GM19043 (cell line): Measurements from ENCODE around the gene CD36.

Experiments
- ATAC-seq: cut with Tn5 transposase; IDR thresholded peaks from one replicate; pipeline ENCODE4 v1.9.1; 2021; ENCODE audit warnings: low read depth; ENCODE audit not compliant: unreplicated experiment

Gene CD36

DNA sequence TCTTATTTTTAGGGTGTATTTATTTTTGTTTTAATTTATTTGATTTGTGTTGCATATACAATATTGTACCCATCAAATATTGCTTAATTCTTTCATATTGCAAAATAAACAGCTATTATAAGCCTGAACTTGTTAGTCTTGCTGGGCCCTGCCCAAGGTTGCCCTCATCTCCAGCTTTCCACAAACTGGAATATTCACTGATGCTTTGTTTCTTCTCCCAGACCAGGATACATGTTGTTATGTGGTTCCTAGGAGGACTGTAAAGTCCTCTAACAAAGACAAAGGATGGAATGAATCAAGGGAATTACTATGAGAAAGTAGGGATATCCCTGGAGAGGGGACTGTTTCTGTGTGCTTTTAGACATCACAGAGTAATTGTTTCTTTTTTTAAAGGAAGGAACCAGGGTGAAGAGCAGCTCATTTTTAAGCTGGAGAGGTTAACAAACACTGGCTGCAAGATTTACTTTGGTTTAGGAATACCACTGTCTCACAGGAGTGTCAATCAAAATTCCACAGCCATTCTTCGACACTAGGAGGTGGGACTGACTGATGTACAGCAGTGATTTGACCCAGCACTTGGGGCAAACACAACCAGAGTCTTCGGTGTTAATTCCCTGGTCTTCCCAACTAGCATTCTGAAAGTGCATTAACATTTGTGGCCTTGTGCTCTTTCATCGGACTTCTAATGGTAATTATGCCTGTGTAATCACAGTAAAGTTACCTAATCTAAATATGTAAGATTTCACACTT, 14.8 kb upstream of the CD36 start:
- no peak for ATAC-seq

DNA sequence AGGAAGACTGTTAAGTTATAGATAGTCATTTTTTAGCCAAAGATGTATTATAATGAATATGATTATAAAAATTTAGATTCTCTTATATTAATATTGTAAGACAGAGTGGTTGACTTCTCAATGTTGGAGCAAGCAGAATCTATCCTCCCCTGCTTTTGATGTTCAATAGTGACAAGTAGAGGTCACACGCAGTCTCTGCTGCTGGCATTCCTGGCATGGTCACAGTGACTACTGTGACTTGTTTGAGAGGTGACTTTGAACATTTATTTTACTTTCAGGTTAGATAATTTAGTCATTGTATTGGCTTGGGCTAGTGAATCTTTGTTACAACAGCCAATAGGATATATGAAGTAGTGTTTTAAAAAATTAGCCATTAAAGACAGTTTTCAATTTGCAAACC, 13.7 kb upstream of the CD36 start:
- ATAC-seq, result no peak

DNA sequence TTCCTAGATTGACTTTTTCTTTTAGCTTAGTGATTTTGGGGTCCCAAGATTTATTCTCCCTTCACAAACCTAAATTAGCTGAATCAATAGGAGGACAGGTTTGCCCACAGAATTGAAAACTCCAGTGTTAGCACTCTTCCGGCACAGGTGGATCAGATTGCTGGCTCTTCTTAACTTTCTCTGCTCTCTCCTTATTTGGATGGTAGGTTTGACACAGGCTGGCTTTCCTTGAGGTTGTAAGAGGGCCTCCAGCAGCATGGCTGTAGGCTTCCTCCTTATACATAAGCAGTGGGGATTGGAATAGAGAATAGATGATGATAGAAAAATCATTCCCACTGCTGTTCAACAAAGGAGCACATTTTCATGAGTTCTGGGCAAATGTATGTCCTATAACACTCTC, 9.4 kb upstream of the CD36 start:
- no peak for ATAC-seq

DNA sequence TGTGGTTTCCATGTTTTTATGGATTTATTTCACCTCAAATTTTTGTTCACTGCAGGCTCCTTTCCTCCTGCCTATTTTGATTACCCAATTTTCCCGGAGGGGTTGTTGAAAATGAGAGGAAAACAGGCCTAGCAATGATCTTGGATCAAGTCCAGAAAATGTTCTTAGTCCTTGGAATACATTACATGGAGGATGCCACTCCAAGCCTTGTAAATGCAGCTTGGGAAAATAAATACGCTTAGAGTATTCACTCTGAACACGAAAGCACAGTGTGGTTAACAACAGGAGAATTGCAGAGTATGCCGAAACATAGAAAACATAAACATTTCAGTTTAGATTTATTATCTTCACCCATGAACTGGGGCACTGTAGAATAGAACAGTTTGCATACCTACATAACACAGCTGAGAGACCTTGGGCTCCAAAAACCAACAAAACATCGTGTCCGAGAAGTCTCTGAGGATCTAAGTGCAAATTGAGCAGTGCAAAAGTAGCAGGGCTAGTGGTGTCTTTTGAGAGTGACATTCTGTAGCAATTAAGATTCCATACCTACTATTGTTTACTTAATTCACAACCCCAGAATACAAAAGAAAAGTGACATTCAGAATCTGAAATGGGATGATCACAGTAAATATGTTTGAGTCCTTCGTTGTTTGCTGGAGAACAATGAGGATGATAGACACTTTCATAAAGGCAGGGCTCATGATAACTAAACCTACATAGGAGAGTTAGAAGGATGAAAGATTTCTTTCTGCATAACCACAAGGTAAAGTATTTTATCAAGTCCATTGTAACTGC, 7.6 kb upstream of the CD36 start:
- no peak for ATAC-seq

DNA sequence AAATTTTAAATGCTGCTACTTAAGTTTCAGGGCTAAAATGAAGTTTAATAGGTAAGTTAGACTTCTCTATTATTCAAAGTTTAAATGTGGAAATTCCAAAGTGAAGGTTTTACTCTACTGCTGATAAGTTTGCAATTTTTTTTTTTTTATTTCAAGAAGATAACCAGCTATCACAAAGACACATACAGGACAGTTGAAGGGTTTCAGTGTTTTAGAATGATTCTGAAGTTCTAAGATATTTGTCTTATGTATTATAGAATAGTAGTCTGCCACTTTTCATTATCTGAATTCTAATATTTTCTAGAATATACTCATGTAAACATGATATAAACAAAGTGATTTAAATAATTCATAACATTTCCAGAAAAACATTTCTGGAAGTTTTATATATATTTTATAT, 7.0 kb upstream of the CD36 start:
- no peak for ATAC-seq

DNA sequence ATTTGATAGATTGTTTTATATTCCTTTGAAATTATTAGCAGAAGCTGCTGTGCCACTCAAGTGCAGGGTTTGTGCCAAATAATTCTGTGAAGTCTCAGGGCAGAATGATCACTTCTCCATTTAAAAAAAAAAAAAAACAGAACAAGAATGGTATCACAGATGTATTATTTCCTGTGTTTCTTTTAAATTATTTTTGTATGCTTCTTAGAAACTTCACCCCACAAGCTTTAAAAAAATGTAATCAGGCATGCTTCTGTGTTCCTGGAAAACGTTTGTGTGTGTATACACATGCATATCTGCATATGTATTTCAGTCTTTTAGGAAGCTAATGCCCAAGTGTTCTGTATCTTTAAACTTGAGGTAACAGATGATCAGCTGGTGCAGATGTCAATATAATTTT, 6.3 kb upstream of the CD36 start:
- no peak for ATAC-seq

DNA sequence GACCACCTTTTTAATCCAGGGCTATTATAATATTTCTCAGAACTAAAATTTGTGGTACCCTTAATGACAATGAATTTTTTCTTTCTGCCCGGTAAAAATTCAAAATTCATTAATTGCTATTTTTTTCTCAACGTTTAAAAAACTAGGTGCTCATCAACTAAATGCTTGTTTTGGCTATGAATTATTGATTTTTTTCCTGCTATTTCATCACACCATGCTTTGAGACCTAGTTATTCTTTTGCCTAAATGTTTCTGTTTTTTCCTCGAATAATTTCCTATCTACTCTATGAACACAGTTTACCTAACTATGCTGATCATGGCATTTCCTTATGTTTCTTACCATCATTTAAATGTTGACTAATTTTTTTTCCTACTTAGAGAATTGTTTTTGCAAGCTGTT, 5.6 kb upstream of the CD36 start:
- no peak for ATAC-seq

DNA sequence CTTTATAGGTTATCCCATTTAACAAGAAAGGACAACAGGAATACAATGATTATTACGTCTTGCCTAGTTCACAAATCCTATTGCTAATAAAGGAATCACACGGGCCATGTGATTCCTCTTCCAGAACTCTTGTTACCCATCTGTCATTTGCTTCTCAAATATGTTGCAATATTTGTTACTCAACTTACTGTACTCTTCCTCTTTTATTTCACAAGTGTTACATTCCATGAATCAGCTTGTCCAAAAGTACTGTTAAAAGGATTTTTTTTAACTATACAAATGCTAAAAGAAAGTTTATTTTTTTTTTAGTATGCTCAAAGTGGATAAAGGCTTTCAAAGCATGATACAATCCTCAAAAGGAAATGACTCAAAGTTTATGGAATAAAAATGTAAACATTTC, 3.9 kb upstream of the CD36 start:
- ATAC-seq, result no peak

DNA sequence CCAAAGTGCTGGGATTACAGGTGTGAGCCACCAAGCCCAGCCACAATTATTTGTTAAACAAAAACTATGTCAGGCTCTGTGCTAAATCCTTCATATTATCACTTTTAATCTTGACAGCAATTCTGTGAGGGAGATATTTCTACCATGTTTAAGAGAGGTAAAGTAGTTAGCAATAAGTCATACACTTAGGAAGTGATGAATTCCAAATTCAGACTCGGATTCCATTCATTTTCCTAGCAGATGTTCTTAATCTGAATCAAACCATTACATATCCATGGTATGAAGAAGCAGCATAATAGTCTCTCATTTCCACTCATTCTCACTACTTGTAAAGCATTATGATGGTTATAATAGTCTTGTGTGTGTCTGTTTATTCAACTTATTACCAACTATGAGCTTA, 2.9 kb upstream of the CD36 start:
- ATAC-seq, result no peak

DNA sequence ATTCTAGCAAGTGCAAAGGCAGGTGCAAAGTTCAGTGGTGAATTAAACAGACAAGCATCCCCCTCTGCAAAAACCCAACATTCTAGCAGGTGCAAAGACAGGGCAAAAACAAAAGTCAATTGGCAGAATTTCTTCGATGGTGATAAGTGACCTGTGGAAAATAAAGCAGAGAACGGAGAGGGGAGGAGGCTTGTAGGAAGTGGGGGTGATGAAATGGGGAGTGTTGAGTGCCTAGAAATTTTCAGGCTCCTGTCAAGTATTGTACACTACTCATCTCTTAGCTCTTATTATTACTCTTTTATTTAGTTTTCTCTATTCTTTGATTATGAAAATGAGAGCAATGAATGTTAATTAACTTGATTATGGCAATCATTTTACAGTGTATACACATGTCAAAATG, 2.4 kb upstream of the CD36 start:
- ATAC-seq, result no peak

DNA sequence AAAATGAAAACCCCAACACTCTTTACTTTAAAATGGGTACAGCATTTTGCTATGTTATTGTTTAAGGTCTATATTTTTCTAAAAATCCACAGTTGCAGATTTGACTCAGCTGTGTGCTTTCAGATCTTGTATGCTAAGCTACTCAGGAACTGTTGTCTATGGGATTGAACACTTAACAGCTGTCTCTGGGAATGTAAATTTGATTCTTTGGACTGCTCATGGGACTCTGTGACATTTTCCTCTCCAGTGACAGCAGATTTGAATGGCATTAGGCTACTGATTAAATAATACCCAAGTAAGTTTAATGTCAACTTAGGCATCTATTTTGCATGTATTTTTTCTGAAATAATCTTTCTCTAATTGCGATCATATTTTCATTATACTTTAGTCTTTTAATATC, 1.7 kb upstream of the CD36 start:
- ATAC-seq, result no peak

DNA sequence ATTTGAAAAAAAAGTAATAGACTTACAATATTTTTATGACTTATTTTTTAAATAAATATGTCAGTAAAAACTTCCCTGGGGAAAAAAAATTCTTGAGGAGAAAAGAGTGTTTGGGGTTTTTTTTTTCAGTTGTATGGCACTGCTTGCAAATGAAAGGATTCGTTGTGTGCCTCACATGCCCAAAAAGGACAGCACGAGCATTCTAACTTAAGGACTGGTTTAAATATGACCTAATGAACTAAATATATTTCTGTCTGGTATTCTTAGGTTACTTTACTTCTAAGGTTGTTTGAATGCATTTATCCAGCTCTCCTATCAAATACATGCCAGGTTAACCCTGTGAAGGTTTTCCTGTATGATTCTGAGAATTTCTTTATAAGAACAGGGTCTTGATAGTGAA, 988 bp upstream of the CD36 start:
- ATAC-seq, result no peak

DNA sequence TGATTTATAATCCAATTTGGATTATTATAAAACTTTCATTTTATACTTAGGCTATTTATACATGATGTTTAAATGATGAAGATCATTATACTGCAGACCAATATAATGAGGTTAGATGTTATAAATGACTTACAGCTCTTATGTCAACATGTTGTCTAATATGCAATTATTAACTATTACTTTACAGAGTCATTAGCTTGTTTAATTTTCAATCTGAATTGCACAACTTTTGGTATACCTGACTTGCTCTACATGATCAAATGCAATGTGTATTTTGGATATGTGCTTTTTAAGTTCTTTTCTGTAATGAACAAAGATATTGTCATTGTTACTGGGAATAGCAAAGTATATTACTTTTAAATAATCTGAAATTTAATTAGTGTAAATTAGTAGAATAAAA, 569 bp downstream of the CD36 start:
- ATAC-seq, result no peak

DNA sequence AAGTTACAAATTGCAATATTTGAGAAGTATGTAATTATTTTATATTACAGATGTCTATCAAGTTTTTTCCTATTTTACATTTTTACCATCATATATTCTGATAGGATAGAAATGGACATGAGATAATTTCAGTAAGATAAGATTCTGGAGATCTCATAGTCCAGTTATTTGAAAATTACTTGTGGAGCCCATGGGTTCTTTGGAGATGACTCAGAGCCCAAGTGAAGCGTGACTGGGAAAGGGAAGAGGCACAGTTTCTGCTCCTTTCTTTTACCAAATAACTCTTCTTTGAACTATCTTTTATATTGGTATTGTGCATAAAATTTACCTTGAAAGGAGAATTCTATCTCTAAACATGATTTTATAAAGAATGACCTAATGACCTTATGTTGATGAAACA, 2.4 kb downstream of the CD36 start:
- no peak for ATAC-seq

DNA sequence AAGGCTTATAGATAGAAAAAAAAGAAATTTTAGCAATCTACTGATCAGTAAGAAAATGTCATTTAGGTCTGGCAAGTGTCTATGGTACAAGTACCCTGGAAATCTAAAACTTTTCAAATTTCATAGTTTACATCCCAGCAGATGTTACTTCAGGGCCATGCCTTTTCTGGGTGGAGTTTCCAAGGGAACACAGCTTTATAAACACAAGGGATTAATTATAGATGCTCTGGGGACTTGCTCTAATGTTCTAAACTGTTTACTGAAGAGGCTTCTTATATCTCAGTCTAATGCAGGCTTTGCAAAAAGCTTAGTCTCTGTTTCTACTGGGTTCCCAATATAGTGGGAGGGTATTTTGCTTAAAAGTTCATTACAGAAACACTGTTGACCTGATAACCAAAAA, 3.1 kb downstream of the CD36 start:
- no peak for ATAC-seq

DNA sequence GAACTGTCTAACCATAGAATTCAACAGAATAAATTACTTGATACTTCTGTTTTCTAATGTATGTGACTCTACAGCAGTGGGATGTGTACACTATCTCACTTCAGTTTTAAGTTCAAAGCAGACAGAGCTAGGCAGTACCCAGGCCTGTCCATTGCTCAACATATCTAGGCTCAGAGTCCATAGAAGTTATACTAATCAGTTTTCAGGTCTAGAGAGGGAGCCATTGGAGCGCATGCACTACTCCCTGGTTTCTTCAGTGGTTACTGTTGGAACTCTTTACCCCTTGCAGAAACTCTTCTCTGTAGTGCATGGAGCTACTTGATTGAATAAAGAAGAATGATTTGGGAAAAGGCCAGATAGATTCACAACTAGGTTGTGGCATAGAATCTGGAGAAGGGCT, 4.4 kb downstream of the CD36 start:
- ATAC-seq, result no peak

DNA sequence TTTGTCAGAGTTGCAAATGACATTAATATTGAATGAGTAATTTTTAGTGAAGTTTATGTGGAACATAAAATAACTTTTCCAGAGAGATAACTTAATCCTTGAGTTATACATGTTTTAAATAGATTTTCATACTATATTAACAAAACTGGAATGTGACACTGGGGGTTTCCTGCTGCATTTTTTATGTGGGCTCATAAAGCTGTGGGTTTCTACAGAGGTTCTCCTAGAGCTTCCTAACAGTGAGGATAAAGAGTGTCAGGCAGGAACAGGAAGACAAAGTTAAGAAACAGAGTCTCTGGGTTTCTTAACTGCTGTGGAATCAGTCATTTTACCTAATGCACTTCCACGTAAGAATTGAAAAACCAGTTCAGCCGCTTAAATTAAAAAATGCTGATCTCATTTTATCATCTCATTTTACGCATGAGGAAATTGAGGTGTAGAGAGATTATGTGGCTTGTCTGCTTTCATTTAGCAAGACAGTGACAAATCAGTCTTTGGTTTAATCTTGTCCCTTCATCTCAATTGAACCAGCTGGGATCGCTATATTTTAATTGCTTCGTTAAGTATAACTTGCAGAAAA, 5.0 kb downstream of the CD36 start:
- ATAC-seq, result no peak

DNA sequence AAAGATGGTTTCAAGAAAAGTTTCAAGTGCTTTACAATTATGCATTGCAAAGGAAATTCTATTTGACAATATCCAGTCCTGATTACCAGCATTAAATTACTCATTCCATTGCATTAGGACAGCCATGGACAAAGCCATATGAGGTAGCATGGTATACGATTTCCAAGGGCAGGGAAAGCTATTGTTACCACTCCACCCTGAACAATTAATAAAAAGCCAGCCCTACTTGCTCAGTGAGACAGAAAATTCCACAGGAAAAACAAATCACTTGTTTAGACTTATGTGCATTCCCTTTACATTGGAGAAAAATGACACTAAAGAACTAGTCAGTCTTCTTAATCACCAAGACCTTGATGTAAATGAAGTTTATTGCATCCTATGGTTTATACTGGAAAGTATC, 5.6 kb downstream of the CD36 start:
- no peak for ATAC-seq

DNA sequence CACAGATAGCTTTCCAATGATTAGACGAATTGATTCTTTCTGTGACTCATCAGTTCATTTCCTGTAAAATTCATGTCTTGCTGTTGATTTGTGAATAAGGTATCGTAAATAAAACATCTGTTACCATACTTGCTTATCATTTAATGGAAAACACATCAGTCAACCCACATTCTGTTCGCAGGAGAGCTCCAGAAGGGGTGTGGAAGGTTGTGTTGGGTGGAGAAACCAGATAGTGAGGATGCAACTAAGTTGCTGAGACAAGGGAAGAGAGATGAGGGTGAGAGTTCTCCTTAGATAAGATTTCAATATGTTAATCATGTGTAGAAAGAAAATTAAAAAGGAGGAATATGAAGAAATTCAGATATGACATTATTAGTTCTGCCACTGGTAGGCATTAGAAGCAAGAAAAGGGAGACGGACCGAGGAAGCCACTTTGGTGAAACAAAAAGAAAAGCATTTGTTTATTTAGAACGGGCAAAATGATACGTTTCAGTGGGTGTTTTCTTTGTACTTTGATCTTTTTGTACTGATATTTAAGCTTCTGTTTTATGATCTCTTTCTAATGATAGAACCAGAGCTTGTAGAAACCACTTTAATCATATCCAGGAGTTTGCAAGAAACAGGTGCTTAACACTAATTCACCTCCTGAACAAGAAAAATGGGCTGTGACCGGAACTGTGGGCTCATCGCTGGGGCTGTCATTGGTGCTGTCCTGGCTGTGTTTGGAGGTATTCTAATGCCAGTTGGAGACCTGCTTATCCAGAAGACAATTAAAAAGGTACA, 7.8 kb downstream of the CD36 start:
- ATAC-seq, result no peak

DNA sequence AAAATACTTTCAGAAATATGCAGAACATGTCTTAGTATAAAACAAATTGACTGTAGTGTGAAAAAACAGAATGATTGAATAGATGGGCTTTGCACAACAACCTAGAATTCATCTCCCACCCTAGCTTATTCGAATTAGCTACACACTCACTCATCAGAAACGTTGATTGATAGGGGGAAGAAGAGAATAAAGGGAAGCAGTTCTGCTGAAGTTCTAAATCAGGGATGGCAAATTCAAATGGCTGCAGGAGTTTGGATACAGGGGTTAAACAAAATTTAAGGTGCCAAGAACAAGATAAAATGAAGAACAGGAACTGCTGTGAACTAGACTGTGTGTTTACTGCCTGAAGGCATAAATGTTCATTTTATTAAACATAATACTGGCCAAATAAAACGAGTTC, 9.0 kb downstream of the CD36 start:
- ATAC-seq, result no peak

DNA sequence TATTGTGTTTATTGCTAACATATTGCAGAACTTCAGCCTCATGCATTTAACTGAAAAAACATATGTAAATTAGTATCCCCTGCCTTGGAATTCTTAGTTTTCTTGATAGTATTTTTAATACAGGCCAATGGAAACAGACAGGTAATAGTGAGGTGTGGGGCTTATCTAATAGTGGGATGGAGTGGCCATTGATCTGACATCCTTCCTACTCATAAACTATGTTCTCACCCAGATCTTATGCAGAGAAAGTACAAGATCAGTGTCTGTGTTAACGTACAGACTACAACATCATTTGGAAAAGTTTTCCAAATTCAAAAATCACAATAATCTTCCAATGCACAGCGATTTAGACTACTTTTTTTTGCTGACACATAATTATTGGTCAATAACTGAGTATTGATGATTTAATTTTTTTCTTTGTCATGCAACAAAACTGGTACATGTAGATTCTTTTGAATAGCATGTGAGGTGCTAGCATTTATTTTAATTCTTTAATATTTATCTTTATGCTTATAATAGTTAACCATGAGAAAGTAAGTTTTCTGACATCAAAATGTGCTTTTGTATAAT, 9.7 kb downstream of the CD36 start:
- ATAC-seq, result no peak
